Sciatic nerve (tissue), 2 donors: Measurements from ENCODE around the gene SLC35A5. TPM values are rescaled to one million over a fixed set of nuclear protein-coding genes. Genes with fewer than 3 reads are reported as not detected.
"Not testable (repeated sequence)": the region's sequence is repeated elsewhere in the genome, so short reads cannot be mapped to it uniquely, and the experiment has no call there.

Source experiments
- ATAC-seq: fragments of 200-7000 bp; cut with Tn5 transposase; one replicate; pipeline ENCODE4 v1.9.1; 2020; ENCODE audit warnings: mild to moderate bottlenecking, moderate library complexity
- DNase-seq: peaks from one replicate; pipeline ENCODE4 v3.0.0-alpha.2; 2020; ENCODE audit warnings: low spot score
- intact Hi-C: fragments of 100-400 bp; cut with DNase I; formaldehyde crosslinking; loops from one replicate; pipeline ENCODE4 v1.14.2; 2022
- total RNA-seq: library from RNA; stranded (reverse); fragmentation: NEBNext Ultra II Directional; extraction: Animal tissue kit (Norgen Biotek cat#: 25700); gene quantifications from one replicate; pipeline ENCODE4 v1.2.1, GENCODE V29; 2021
- donor health status: DM: no; HTN: no; CAD: no.
- donor health status: DM: no; HTN: no; CAD: no.

The SLC35A5 gene, protein sequence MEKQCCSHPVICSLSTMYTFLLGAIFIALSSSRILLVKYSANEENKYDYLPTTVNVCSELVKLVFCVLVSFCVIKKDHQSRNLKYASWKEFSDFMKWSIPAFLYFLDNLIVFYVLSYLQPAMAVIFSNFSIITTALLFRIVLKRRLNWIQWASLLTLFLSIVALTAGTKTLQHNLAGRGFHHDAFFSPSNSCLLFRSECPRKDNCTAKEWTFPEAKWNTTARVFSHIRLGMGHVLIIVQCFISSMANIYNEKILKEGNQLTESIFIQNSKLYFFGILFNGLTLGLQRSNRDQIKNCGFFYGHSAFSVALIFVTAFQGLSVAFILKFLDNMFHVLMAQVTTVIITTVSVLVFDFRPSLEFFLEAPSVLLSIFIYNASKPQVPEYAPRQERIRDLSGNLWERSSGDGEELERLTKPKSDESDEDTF
- total RNA-seq, result 42.8 TPM

DNA sequence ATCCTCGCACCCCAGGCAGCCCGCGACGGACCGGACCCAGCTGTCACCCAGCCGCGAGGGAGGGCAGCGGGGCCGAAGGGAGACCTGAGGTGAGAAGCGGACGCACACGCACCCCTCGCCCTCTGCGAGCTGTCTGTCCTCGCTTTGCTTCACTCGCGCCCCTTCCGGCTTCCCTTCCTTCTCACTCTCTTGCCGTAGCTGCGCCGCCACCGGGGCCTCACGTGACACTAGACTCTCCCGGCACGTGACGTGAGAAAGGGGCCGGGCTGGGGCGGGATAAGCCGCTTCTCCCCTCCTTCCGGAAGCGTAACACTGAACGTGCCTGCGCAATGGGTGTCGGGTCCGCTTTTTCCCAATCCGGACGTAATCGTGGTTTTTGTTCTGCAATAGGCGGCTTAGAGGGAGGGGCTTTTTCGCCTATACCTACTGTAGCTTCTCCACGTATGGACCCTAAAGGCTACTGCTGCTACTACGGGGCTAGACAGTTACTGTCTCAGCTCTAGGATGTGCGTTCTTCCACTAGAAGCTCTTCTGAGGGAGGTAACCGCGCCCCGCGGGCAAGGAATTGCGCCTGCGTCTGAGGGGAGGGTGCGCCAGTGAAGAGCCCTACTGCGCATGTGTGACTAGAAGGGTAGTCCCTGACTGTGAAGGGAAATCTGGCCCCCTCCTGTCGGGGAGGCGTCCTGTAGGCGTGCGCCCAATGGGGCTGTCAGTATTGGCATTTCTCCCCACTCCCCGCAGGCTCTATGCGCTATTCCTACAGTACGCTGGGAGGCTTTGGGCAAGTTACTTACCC is at the start of gene SLC35A5, which contains the start of gene ATG3:
Gene SLC35A5 (plus strand): TSS at position 312 of the 796 bp plus-strand sequence. CDS start 1,359 bp downstream, outside the sequence.
Gene ATG3 (minus strand): TSS at position 229 of the 796 bp plus-strand sequence. CDS start 434 bp downstream, outside the sequence.
- ATAC-seq, result peak; percentile 98
- intact Hi-C loops, result no loop called here

DNA sequence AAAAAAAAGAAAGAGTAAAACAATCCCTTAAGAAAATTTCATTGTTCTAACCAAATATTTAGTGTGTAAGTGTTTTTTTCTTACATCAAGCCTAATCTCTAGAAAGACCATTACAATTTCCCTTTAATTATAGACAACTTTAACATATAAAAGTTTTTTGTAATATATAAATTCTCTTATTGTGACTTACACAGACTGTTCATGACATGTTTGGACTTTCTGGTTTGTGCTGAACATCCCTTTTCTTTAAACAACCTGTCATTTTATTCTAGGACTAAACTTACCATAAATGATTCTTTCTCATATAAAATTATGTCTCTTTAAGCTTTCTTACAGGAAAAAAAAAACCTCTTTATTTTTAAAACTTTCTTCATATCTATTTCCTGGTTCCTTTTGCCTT is 49.5 kb upstream of the SLC35A5 start:
- ATAC-seq (no peak), DNase-seq (no peak)
- intact Hi-C loops, result no loop called here

More for the DNA sequence above, at the start of gene SLC35A5, which contains the start of gene ATG3:
- peak; percentile 99 for DNase-seq

DNA sequence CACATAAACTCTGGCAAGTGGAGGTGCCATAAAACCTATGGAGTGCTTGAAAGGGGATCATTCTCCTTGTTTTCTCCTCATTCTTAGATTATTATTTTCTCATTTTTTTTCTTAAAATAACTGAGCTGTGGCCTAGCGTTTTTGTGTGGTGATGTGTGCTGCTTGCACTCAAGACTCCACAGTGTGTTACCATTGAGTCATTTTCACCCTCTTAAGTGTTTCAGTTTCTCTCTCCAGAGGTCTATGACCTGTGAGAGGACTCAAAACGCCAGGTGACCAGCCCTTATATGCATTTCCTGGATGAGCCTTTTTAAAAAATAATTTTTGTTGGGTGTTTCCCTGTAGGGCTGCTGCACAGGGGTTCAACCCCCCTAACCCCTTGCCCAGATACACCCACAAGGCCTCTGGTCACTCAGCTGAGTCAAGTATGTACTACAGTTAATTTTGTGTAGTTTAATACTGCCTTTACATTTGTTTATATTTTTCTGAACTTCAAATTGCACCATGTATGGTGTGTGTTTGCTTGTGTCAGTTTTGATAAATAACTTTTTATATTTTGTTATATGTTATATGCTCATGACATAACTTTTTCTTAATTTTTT is 47.2 kb upstream of the SLC35A5 start:
- intact Hi-C loops, result no loop called here
- DNase-seq (no peak), ATAC-seq (no peak)

DNA sequence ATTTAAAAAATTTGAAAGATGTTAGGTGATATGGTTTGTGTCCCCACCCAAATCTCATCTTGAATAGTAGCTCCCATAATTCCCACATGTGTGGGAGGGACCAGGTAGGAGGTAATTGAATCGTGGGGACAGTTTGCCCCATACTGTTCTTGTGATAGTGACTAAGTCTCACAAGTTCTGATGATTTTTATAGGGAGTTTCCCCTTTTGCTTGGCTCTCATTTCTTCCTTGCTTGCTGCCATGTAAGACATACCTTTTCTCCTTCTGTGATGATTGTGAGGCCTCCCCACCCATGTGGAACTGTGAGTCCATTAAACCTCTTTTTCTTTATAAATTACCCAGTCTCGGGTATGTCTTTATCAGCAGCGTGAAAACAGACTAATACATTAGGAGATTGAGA is 42.9 kb upstream of the SLC35A5 start:
- DNase-seq, intact Hi-C loops, ATAC-seq: not testable (repeated sequence)

DNA sequence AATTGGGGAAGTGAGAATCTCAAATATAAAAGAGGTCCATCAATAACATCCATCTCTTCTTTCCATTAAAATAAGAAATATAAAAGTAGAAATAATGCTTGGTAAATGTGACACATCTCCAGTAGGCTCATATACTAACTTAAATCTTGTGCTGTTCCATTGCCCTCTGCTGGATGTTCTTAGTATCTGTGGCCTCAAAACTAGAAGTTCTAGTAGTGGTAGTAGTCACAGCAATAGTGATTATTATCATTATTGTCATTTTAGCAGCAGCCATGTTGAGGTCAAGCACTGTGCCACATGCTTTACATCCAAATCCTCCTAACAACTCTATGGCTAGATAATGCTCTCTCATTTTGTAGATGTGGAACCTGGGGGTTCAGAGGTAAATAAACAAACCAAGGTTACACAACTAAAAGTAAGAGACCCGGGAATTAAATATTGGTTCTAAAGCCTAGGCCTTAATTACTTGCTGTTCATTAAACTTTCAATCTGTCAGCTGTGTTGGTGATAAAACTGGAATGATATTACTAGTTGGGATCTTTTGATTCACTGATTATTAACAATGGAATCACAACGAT is 42.3 kb upstream of the SLC35A5 start:
- ATAC-seq, result peak; percentile 85
- no peak for DNase-seq
- intact Hi-C loops, result loop anchor here (5.0 to 10.0 kb wide), 2 partner anchors 195 to 227 kb away; partner anchors contain the start of gene SLC9C1

DNA sequence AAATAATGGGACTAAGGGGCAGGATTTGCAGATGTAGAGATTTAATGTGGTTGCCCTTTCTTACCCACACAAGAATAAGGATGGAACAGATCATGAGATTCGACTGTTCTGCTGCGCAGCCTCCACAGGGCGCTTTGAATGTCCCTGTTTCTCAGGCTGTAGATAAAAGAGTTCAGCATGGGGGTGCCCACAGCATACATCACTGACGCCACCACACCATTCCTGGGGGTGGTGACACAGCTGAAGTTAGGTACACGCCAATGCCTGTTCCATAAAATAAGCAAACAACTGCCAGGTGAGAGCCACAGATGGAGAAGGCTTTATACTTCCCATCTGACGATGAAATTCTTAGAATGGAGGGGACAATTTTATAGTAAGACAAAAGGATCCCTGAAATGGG is 37.7 kb upstream of the SLC35A5 start:
- DNase-seq, ATAC-seq: not testable (repeated sequence)
- intact Hi-C loops, result loop anchor here (5.0 to 10.0 kb wide), 2 partner anchors 199 to 232 kb away; partner anchors contain the start of gene SLC9C1

DNA sequence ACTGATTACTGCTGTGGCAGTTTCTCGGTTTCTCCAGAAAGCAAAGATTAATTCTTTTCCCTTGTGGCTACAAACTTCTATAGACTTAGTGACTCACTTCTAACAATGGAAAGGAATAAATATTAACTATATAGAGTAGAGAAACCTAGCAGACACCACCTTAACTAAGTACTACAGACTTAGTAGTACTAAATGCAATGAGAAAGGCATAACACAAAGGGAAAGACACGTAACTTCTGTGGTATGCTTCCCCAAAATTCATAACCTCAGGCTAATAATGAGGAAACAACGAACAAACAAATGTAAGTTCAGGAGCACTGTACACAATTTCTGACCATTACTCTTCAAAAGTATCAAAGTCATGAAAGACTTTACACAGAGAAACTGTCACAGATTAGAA is 31.3 kb upstream of the SLC35A5 start:
- no peak for ATAC-seq
- no peak for DNase-seq
- intact Hi-C loops, result no loop called here

DNA sequence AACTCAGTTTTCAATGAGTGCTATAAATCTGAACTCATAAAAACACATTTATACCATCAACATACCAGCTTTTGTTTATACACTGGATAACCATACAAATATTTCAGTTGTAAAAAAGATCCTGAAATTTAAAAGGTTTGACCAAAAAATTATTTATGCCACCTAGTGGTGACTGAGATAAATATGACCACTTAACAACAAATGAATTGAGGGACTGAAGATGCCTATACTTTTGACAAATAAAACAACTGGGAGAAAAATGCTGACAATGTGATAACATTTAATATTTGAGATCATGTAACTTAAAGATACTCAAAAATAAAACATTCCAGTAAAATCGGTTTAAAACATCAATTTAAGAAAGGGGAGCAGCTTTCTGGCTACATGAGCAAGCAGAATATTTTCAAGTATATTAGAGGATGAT is 30.5 kb upstream of the SLC35A5 start:
- ATAC-seq (peak; percentile 49), DNase-seq (no peak)
- intact Hi-C loops, result no loop called here

DNA sequence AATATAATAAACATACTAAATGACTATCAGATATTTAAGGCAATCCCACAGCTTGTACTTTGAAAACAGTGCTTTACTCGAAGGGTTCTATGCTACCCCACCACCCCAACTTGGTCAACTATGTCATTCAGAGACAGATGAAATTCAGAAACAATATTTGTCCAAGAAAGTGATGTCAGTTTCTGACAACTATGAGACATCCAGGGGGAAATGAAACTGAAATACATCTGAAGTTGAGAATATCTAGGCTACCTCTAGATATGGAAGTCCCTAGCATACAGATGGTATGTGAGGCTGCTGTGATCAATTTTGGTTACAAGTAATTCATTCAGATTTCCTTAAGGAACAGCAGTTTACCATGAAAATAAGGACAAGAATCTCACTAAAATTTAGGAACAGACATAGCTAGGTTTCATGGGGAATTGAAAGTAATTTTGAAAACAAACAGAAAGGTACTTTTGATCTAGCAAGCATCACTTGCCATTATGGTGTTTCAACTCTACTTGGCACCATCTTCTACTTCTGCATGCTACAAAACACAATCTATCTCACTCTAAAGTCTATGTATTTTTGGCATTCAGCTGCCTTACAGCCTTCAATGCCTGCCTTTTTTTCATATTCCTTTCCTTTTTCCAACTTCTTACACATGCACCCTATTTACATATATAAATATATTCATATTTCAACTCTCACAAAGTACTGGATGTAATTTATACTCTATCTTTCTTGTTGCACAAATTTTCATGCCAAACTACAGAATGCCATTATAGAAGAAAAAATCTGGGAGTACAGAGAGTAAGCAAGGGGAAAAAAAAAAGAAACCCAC is 21.8 kb upstream of the SLC35A5 start:
- no peak for ATAC-seq
- intact Hi-C loops, result no loop called here
- DNase-seq, result no peak

DNA sequence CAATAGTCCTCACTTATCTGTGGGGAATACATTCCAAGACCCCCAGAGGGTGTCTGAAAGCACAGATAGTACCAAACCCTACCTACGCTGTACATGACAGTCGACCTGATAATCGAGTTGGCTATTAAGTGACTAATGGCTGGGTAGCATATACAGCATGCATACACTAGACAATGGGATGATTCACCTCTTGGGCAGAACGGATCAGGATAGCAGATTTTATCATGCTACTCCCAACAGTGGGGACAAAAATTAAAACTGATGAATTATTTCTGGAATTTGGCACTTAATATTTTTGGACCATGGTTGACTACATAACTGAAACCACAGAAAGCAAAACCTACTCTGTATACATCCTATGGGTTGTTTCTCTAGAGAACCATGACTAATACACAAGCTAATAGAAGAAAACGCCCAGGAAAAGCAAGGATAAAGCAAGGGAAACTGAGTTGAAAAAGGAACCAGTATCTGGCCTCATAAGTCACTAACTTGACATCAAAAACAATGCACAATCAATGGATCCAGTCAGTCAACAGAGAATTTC is 15.6 kb upstream of the SLC35A5 start:
- ATAC-seq (no peak), DNase-seq (no peak)
- intact Hi-C loops, result no loop called here

DNA sequence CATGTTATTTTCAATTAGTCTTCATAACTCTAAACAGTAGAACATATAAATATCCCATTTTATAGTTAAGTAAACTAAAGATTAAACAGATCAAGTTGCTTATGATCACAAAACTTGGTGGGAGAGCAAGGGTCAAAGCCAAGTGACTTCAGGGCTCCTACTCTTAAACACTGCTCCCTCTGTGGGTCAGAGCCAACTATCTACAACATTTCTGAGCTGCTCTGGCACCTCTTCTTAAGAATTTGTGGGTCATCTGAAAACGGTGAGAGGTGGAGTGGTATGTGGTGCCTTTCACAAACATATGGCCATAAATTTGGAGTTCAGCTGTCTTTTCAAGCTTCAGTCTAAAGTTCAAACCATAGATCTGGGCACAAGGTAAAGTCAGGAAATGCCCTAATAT is 11.0 kb upstream of the SLC35A5 start:
- ATAC-seq, result no peak
- no peak for DNase-seq

DNA sequence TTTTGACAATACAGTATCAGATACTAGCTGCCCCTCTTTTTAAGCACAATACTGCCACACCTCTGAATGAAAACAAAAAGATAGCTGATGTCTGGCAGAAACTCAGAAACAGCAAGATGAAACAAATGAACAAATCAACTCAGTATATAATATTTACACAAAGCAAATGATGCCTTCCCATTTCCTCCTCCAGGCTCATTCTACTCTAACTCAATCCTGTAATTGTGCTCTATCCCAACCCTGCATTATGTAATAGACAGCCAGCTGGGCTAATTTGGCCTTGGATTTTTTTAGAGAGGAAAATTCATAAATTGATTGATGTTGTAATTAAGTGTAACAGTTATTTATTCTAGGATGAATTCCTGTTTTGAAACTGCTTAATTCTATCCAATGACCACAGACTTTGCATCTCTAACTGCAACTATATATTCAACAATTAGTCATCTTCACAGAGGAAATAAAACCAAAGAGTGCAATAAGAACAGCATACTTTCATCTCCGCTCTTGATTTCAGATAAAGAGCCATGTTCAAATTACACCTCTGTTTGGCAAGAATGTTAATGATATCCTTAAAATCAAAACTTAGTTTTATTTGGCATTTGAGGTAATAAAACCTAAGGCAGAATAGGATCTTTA is 6.2 kb upstream of the SLC35A5 start:
- ATAC-seq (no peak), DNase-seq (no peak)
- intact Hi-C loops, result no loop called here

More for the DNA sequence above, 11.0 kb upstream of the SLC35A5 start:
- intact Hi-C loops, result no loop called here

DNA sequence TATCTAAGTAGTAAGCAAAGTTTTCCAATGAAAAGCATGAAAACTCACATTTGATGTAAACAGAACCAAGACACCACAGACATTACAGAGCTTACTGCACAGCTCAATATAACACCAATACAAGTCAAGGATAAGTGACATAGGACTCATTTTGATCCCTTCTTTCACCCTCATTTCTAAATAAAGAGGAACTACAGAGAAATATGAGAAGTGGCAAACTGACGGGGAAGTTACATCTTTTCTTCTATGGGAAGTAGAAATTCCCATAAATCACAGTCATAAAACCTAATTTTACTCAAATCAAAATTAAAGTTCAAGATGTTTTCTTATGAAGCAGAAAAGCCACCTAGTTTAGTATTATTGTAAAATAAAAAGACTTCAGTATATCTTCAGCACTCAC is 3.9 kb upstream of the SLC35A5 start:
- no peak for DNase-seq
- no peak for ATAC-seq
- intact Hi-C loops, result no loop called here

DNA sequence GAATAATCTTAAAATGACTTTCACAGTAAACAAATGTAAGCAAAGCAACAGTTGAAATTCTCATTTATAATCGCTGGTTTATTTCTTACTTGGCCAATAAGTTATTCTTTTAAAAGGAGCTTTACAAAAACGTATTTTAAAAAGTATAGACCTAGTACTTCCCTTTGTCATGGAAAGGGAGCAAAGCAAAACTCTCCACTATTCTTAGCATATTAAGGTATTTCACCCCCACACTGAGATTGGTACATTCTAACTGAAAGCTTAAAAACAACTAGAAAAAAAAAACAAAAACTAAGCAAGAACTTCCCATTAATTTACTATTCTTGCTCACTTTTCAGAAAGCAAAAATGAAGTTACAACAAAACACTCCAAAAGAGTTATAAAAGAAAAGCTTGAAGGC is 1.5 kb upstream of the SLC35A5 start:
- intact Hi-C loops, result no loop called here
- no peak for DNase-seq
- ATAC-seq, result no peak

DNA sequence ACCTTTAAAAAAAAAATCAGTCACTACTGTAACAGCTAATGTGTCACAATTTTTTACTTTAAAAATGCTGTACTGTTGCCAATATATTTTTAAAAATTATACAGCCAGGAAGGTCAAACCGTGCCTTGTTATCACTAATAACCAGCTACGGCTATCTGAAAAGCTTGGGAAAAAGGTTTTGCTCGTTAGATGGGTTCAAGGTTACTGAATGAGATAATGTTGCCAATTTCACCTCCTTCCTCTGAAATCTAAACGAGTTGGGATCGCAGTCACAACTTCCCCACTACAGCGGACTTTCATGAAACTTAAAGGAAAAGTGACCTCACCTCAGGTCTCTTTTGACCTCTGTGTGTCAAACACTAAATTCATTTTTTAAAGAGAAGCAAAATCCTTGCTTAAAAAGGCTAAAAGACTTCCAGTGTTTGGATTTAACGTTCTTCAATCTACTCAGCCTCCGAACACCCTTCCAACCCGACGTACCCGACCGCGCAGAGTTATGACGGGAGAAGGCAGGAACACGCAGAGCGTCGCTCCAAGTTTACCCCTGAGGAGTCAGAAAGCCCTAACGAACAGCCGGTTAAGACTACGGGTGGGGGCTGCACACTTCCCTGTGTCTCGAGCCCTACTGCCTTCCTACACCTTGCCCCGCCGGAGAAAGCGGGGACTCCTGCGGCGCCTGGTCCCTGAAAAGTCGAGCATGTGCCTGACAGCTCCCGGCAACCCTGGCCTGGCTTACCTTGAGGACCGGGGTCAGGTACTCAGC is 943 bp upstream of the SLC35A5 start:
- DNase-seq, result peak; percentile 76
- ATAC-seq, result no peak

DNA sequence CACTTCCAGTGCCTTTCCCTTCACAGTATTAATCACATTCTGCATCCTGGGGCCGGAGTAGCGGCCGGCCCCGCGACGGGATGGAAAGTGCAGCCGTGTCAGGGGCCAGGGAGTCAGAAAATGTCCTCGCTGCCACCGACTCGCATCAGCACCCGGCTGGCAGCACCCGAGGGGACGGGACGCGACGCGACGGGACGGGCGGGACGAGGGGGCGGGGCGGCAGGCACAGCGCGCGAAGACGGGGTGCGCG is 436 bp upstream of the SLC35A5 start:
- peak; percentile 62 for ATAC-seq
- no peak for DNase-seq
- intact Hi-C loops, result no loop called here

More for the DNA sequence above, 943 bp upstream of the SLC35A5 start:
- intact Hi-C loops, result no loop called here
